Colonic mucosa (tissue), 4 donors: ENCODE data around the gene GID8. TPM values are rescaled to one million over a fixed set of nuclear protein-coding genes. Genes with fewer than 3 reads are reported as not detected.

Experiments used
- DNase-seq: peaks from one replicate; pipeline ENCODE4 v3.0.0-alpha.2; 2020
- H3K27ac ChIP-seq: fragments of 200-600 bp; one replicate; pipeline ENCODE4 v1.8.0; 2021
- H3K27me3 ChIP-seq: fragments of 200-600 bp; one replicate; pipeline ENCODE4 v1.8.0; 2021
- H3K36me3 ChIP-seq: fragments of 200-600 bp; one replicate; pipeline ENCODE4 v1.8.0; 2021
- H3K4me1 ChIP-seq: fragments of 200-600 bp; one replicate; pipeline ENCODE4 v1.8.0; 2021; ENCODE audit warnings: mild to moderate bottlenecking
- H3K4me3 ChIP-seq: fragments of 200-600 bp; one replicate; pipeline ENCODE4 v1.8.0; 2021
- H3K9ac ChIP-seq, 2 donors: one replicate each; pipeline ENCODE4 v1.7.0; 2013; ENCODE audit warnings: control low read depth in 2 of 2, low read depth in 2 of 2, low read length in 2 of 2
- H3K9me3 ChIP-seq: fragments of 200-600 bp; one replicate; pipeline ENCODE4 v1.8.0; 2021
- intact Hi-C: fragments of 100-400 bp; cut with DNase I; formaldehyde crosslinking; loops from one replicate; pipeline ENCODE4 v1.14.1; 2022
- total RNA-seq, 2 donors: library from RNA; stranded (reverse); fragmentation: NEBNext Ultra II Directional in 1 of 2; extraction: Animal tissue kit (Norgen Biotek cat#: 25700) in 1 of 2; gene quantifications; one replicate each; pipeline ENCODE4 v1.2.1, GENCODE V29; 2021
- TF ChIP-seq, protein P1 (sequence below): fragments of 200-600 bp; IDR thresholded peaks from one replicate; pipeline ENCODE4 v1.8.0; 2022; ENCODE audit warnings: antibody characterized with exemption, mild to moderate bottlenecking
- donor health status: healthy.
- donor health status: DM: no; HTN: no; CAD: no.
- donor health status: DM: no; HTN: no; CAD: no.

Gene GID8
- total RNA-seq, 2 donors from 2014 or later, result 37.3 to 40.4 TPM

DNA sequence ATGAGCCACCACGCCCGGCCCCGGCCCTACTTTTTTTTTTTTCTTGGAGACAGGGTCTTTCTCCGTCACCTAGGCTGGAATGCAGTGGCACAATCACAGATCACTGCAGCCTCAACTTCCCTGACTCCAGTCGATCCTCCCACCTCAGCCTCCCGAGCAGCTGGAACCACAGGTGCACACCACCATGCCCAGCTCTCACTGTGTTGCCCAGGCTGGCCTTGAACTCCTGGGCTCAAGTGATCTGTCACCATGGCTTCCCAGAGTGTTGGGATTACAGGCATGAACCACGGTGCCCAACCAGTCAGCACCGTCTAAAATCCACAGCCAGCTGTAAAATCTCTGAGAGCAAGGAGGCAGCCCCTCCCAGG, 32.0 kb downstream of the GID8 start:
- no peaks in the 10 kb centered on the region for H3K9me3 ChIP-seq
- no peaks in the 10 kb centered on the region for H3K36me3 ChIP-seq
- H3K4me1 ChIP-seq, result no peaks in the 10 kb centered on the region
- H3K4me3 ChIP-seq, result no peak overlapping the region
- no peak for DNase-seq
- no peak overlapping the region for H3K27ac ChIP-seq
- H3K27me3 ChIP-seq, result peaks cover 28% of the 10 kb centered on the region
- intact Hi-C loops, result no loop called here
- TF ChIP-seq, protein P1, sequence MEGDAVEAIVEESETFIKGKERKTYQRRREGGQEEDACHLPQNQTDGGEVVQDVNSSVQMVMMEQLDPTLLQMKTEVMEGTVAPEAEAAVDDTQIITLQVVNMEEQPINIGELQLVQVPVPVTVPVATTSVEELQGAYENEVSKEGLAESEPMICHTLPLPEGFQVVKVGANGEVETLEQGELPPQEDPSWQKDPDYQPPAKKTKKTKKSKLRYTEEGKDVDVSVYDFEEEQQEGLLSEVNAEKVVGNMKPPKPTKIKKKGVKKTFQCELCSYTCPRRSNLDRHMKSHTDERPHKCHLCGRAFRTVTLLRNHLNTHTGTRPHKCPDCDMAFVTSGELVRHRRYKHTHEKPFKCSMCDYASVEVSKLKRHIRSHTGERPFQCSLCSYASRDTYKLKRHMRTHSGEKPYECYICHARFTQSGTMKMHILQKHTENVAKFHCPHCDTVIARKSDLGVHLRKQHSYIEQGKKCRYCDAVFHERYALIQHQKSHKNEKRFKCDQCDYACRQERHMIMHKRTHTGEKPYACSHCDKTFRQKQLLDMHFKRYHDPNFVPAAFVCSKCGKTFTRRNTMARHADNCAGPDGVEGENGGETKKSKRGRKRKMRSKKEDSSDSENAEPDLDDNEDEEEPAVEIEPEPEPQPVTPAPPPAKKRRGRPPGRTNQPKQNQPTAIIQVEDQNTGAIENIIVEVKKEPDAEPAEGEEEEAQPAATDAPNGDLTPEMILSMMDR, result no peak
- H3K9ac ChIP-seq, result no peak overlapping the region

DNA sequence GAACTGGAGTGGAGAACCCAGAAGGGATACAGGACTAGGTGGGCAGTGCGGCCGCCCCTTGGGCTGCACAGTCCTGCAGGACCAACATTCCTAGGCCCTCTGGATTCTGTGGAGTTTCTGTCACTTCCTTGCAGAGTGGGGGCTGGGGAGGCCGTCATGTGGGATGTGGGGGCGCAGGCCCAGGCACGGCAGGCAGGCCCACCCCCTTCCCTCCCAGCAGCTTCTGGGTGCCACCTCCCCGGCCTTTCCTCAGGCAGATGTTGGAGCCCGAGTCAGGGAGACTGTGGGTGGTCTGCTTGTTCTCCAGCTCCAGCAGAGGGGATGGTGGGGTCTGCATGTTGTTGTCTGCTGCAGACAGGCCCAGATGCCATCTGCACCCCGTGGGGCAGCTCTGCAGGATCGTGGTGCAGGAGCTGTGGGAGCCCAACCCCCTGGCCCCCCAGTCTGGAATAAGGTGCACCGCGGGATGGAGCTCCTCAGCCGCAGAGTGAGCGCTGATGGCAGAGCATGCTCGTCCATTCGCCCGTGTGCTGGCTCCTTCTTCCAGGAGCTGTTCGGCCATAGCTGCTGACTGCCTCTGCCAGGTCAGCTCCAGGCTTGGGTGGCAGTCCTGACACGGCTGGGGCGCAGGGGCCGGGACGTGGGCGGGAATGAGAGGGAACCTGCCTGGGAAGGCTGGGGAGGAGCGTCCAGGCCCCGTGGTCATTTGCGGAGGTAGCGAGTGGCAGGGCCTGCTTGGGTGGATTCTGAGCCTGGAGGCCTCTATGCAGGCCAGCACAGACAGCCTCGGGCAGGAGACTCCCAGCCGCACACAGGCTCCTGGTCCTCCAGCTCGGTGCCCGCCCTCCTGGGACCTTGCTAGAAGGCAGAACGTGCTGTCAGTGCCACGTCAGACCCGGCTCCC, 32.6 kb downstream of the GID8 start:
- intact Hi-C loops, result no loop called here

DNA sequence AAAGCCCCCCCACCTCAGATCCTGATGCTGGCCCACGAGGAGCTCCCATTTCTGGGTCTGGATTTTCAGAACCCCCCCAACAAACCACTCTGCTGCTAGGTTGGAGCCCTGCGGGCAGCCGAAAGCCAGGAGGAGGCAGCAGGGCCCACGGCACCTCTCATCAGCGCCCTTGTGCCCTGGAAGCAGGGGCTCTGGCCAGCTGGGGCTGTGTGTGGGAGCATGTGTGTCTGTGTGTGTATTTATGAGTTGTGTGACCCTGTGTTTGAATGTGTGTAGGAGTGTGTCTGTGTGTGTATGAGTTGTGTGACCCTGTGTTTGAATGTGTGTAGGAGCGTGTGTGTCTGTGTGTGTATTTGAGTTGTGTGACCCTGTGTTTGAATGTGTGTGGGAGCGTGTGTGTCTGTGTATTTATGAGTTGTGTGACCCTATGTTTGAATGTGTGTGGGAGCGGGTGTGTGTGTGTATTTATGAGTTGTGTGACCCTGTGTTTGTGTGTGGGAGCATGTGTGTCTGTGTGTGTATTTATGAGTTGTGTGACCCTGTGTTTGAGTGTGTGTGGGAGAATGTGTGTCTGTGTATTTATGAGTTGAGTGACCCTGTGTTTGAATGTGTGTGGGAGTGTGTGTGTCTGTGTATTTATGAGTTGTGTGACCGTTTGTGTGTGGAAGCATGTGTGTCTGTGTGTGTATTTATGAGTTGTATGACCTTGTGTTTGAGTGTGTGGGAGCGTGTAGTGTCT, 33.4 kb downstream of the GID8 start:
- H3K4me3 ChIP-seq, result no peak overlapping the region
- no peak overlapping the region for H3K9ac ChIP-seq
- H3K27me3 ChIP-seq, result peaks cover 31% of the 10 kb centered on the region
- H3K9me3 ChIP-seq, result no peaks in the 10 kb centered on the region
- H3K27ac ChIP-seq, result no peak overlapping the region
- DNase-seq, result no peak
- TF ChIP-seq, protein P1, result no peak
- H3K36me3 ChIP-seq, result no peaks in the 10 kb centered on the region
- intact Hi-C loops, result no loop called here
- no peaks in the 10 kb centered on the region for H3K4me1 ChIP-seq

More for the DNA sequence above, 32.6 kb downstream of the GID8 start:
- TF ChIP-seq, protein P1, result no peak
- Histone ChIP-seq H3K4me3 (no peak overlapping the region), H3K27me3 (peaks cover 31% of the 10 kb centered on the region), H3K9me3 (no peaks in the 10 kb centered on the region), H3K9ac (no peak overlapping the region), H3K36me3 (no peaks in the 10 kb centered on the region), H3K4me1 (no peaks in the 10 kb centered on the region), H3K27ac (no peak overlapping the region)
- no peak for DNase-seq

DNA sequence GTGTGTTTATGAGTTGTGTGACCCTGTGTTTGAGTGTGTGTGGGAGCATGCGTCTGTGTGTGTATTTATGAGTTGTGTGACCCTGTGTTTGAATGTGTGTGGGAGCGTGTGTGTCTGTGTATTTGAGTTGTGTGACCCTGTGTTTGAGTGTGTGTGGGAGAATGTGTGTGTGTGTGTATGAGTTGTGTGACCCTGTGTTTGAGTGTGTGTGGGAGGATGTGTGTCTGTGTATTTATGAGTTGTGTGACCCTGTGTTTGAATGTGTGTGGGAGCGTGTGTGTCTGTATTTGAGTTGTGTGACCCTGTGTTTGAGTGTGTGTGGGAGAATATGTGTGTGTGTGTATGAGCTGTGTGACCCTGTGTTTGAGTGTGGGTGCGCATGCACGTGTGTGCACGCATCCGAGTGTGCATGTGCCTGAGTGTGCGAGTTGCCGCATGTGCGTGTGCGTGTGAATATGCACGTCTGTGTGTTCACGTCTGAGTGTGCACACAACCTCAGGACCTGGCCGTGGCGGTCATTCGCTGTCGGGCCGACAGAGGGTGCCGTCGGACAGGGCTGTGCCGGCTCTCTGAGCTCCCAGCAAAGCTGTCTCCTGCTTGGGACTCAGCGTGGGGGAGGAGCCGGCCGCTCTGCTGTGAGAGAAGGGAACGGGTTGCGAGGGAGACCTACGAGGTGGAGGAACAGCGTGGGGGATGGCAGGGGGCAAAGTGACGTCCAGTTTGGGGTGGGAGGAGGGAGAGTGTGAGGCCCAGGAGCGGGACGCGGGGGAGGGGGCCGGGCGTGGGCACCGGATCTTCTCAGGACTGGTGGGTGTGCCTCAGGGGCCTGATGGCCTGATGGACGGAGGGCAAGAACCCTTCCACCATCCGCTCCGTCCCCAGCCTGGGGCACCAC, 34.2 kb downstream of the GID8 start:
- no peaks in the 10 kb centered on the region for H3K36me3 ChIP-seq
- no peaks in the 10 kb centered on the region for H3K4me1 ChIP-seq
- peak; percentile 85 for DNase-seq
- TF ChIP-seq, protein P1, result peak; percentile 84
- H3K9ac ChIP-seq, result peak overlapping the region in 1 of 2 donors; percentile 12
- H3K27me3 ChIP-seq, result peaks cover 37% of the 10 kb centered on the region
- H3K9me3 ChIP-seq, result no peaks in the 10 kb centered on the region
- H3K27ac ChIP-seq, result no peak overlapping the region
- H3K4me3 ChIP-seq, result peak overlapping the region; percentile 24
- intact Hi-C loops, result loop anchor here (2.0 kb wide), 1 partner anchor 37 kb away; no protein-coding TSS in a partner anchor
